ENCODE data around the gene CXorf58.
A peak's percentile ranks its signal among the peaks of the same experiment; 100 is the strongest.
"Not testable (repeated sequence)": the region's sequence is repeated elsewhere in the genome, so short reads cannot be mapped to it uniquely, and the experiment has no call there.

Gene CXorf58, protein sequence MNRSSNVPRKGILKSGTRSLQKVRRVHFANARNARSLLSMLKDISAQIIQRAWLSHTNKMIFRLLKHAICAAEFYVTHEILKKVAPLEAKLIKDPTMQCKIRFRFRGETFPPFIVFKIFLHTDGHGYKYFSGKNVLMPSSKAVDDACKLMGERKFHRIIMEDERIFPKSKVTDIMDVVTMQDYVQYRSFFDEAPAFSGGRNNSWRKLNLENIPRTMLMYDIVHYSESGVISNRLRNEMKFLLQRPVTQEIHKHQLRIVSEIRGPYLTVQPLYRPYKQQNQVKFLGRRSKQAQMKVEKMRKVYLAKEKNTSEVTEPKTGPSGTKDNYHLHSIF

DNA sequence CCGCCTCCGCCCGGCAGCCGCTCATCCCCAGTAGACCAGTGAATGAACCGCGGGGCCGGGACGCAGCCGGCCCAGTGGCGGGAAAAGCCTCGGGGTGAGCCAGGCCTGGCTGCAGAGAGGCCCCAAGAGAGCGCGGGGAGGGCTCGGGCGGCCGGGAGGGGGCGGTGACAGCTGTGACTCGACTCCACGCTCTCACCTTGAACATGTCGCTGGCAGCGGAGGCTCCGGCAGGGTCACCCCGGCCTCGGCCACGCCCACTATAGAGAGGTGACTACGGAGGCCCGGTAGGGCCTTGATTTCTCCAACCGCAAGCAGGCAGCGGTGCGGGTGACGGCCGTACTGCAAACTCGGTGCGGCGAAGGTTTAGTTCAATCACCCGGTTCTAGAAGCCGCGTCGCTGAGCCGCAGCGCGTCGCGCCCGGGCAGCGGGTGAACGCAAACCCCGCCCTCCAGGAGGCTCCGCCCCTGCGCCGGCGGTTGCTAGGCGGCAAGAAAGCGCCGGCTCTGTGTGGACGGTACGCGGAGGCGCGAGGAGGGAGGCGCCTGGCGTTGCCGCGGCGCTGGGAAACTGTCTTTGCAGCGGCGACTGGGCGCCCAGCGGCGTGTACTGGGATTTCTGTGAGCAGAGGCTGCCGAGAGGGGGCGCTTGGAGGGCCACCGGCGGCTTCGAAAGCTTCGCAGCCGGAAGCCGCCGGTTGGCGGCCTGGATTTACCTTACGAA is at the start of gene CXorf58, which contains the start of gene APOO:
CXorf58 (plus strand) TSS at position 509 of the 721 bp plus-strand sequence. CDS start 2,297 bp downstream, outside the sequence.
APOO (minus strand) TSS at position 441 of the 721 bp plus-strand sequence; CDS start at position 205, 236 bp downstream.
- peak; percentile 78 for DNase-seq (ENCODE audit: low spot score)

DNA sequence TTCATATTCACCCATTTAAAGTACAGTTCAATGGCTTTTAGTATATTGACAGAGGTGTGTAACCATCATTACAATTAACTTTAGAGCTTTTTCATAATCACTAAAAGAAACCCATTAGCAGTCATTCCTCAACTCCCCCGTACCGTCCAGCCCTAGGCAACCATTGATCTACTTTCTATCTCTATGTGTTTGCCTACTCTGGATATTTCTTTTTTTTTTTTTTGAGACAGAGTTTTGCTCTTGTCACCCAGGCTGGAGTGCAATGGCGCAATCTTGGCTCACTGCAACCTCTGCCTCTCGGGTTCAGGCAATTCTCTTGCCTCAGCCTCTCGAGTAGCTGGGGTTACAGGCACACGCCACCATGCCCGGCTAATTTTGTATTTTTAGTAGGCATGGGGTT is 48.6 kb upstream of the CXorf58 start:
- not testable (repeated sequence) for DNase-seq (ENCODE audit: low spot score)

DNA sequence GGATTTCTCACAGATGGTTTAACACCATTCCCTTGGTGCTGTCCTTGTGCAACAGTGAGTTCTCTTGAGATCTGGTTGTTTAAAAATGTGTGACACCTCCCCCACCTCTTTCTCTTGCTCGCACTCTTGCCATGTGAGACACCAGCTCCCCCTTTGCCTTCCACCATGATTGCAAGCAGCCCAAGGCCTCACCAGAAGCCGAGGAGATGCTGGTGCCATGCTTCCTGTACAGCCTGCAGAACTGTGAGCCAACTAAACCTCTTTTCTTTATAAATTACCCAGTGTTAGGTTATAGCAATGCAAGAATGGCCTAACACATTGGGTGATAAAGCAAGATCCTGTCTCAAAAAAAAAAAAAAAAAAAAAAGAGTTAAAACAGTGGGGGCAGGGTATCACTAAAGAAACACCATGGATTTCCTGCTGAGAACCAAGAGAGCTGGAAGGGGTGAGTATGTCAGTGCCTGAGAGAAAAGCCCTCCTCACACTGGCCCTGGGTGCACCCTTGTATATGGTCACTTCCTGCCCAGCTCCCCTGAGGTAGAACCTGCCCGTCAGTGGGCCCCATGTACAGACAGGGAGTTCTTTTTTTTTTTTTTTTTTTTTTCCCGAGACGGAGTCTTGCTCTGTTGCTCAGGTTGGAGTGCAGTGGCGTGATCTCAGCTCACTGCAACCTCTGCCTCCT is 46.5 kb upstream of the CXorf58 start:
- DNase-seq (ENCODE audit: low spot score) = no peak

DNA sequence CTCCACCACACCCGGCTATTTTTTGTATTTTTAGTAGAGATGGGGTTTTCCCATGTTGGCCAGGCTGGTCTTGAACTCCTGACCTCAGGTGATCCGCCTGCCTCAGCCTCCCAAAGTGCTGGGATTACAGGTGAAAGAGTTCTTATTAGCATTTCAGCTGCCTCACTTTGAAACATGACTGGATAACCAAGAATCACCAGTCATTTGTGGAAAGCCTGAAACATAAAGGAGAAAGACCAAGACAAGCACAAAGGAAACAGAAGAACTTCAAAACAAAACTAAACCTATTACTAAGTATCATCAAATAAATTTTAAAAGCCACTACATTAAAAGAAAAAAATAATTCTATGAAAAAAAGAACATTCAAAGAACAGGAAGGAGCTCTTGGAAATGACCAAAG is 45.9 kb upstream of the CXorf58 start:
- not testable (repeated sequence) for DNase-seq (ENCODE audit: low spot score)

DNA sequence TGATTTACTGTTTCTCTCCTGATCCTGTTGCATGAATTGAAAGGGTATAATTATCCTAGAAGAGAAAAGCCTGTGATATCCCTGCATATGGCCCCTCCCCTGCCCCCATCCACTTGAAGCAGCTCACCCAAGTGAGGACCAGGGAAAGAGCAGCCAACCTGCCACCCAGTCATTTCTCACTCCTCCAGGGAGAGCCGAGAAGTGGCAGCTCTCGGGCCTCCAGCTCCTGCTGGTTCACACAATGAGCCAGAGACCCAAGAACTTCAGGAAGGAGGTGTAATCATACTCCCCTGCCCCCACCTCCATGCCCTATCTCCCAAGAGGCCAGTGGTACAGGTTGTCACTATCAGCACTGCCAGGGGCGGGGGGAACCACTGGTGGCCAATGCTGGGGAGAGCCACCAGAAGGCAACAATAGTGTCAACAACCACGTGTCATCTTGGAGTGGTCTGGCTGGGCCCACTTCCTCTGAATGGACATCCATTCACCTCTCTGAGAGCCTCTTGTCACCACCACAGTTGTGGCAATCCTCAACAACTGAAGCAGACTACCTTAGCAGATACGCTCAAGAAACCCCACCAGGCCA is 43.0 kb upstream of the CXorf58 start:
- no peak for DNase-seq (ENCODE audit: low spot score)

DNA sequence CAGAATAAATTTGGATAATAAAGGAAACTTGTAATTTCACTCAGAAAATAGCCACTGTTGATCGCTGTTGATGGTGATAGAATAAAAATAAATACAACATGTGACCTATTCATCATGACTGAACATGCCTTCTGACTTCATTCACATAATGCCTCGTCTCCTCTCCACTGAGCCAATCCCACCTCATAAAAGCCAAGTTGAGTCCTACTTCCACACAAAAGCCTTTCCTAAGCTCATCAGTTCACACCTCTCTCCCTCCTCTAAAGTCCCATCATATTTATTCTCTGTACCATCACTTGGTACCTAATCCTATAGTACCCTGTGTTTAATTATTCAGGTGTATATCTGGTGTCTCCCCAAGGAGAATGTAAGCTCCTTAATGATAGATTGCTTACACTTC is 37.8 kb upstream of the CXorf58 start:
- DNase-seq (ENCODE audit: low spot score) = no peak

DNA sequence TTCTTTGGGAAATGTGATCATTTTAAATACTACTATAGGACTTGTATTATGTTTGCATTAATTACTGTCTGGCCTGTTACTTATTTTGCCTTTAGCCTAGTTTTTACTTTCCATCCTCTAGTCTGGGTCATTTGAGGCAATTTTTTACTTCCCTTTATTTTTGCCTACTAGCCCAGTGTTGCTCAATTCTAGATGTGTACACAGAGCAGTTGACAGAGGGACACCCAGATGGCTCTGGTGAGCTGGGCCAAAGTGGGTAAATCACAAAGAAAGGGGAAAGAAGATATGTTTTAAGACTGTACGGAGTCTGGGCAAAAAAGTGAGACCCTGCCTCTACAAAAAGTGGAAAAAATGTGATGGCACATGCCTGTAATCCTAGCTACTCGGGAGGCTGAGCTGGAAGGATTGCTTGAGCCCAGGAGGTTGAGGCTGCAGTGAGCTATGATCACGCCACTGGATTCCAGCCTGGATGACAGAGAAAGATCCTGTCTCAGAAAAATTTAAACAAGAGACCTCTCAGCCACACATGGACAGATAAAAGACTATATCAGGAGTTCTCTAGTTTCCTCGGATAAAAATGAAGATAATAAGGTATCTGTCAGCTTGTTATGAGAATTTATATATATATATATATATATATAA is 35.8 kb upstream of the CXorf58 start:
- DNase-seq (ENCODE audit: low spot score) = no peak

DNA sequence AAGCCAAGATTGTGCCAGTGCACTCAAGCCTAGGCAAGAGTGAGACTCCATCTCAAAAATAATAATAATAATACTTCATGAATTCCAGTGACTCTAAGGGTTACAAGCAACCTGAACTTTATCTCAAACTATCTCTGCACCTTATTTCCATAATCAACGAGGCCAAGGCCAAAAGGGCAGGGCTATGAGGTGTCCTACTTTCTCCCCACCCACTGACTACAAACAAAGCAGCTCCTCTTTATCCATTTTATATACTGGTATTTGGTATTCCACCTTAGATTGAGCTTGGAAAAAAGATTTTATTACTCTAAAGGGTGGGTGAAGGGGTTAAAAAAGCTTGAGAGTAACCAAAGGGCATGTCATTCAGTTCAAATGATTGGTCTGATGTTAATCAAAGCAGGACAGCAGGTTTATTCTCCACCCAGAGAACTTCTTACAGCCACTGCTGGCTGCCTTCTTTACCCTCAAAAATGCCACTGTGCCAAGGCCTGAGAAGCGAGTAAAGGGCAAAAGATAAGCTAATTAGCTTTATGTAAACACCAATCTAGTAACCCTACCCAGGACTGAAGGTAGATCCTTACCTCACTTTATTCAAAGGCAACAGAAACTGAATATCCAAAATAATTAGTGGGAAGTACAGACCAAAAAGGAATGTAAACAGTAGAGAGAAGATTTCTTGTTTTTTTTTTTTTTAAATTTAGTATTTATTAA is 28.3 kb upstream of the CXorf58 start:
- no peak for DNase-seq (ENCODE audit: low spot score)

DNA sequence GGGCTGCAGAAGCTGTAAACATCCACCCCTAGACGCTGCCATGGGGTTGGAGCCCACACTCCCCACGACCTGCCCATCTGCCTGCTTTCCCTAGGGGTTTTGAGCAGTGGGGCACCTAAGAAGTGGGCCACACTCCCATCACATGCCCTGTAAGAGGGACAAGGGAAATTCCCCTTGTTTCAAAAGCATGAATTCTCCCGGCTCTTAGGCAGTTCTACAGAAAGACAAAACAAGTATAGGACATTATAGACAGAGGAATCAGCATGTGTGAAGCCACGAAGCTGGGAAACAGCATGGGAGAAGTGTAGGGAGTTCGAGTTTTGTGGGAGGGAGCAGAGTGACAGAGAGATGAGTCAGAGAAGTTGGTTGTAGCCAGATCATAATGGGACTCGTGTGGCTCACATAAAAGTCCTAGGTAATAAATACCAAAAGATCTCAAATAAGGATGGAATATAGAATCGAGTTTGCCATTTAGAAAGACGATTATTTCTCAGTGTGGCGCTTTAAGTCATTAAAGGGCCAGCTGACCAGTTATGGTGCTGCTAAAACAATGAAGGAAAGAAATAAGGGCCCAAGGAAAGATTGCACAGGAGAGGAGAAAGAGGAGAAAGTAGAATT is 24.0 kb upstream of the CXorf58 start:
- DNase-seq (ENCODE audit: low spot score) = peak; percentile 90

DNA sequence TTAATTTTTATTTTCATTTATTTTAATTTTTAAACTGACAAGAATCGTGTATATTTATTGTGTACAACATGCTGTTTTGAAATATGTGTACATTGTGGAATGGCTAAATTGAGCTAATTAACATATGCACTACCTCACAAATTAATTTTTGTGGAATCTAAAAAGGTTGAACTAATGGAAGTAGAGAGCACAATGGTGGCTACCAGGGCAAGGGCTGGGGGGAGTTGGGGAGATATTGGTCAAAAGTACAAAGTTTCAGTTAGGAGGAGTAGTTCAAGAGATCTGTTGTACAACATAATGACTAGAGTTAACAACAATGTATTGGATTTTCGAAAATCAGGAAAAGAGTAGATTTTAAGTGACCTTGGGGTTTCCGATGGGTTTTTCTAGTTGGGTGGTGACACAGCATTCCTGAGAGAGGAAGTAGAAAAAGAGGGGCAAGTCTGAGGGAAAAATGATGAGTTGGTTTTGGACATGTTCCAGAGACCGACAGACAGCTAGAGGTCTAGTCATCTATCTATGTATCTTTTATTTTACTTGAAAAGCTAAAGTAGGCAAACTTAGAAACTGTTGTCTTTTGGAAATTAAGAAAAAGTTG is 23.3 kb upstream of the CXorf58 start:
- DNase-seq (ENCODE audit: low spot score) = no peak

DNA sequence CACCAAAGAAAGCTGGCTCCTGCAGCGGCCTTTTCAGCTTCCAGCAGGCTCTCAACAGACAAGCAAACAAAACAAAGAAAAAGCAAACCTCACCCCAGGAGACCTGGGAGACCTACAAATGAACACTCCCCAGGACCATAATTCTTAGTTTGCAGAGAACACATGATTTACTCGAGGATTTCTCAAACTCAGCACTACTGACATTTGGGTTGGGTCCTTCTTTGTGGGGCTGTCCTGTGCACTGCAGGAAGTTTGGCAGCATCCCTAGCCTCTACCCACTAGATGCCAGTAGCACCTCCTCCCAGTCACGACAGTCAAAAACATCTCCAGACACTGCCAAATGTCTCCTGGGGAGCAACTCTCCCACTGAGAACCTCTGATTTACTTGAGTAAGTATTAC is 22.0 kb upstream of the CXorf58 start:
- no peak for DNase-seq (ENCODE audit: low spot score)

DNA sequence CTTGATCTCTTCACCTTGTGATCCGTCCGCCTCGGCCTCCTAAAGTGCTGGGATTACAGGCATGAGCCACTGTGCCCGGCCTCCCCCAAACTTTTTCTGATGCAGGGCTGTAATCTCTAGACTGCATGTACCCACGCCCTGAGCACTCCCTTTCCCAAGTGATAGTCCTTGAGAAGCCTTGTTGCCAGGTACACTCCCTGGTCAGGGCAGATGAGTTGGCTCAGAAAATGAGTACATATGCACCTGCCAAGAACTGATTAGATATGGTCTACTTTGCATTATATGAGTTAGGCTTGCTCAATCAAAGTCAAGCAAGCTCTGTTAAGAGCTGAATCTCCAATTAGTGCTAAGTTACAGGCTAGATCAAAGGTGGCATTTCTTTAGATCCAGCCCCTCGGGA is 20.4 kb upstream of the CXorf58 start:
- DNase-seq (ENCODE audit: low spot score) = no peak

DNA sequence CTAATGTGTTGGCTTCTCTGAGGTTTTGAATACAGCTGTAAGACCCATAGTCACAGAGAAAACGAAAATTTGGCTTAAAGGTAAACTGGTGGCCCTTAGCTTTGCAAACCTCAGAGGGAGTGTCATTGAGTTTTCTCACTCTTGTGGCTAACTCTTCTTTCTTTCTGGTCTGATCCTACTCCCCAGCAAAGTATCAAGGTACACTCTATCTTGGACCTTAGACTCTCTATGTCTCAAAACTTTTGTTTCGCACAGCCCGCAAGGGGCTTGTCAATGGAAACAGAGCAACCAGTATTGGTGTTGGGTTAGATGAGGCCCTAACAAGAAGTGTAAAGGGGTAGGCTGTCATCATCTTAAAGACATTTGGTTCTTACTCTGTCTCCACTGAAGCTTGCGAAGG is 19.9 kb upstream of the CXorf58 start:
- no peak for DNase-seq (ENCODE audit: low spot score)

DNA sequence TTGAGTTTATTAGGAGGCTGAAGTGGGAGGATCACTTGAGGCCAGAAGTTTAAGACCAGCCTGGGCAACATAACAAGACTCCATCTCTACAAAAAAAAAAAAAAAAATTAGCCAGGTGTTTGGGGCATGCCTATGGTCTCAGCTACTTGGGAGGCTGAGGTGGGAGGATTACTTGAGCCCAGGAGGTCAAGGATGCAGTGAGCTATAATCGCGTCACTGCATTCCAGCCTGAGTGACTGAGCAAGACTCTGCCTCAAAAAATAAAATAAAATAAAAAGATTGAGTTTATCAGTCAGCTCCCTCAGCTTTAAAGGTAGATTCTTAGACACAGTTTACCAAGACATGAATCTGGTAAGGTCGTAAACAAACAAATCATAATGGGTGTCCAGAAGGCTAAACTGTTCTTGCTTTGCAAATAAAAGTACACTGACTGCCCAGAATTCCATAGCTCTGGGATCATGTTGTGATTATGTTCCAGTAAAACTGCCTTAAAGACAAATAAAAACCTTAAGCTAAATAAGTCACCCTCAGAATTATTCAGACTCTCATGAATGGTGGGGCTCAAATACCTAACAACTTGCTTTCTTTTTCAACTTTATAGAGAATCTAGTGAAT is 18.8 kb upstream of the CXorf58 start:
- no peak for DNase-seq (ENCODE audit: low spot score)

DNA sequence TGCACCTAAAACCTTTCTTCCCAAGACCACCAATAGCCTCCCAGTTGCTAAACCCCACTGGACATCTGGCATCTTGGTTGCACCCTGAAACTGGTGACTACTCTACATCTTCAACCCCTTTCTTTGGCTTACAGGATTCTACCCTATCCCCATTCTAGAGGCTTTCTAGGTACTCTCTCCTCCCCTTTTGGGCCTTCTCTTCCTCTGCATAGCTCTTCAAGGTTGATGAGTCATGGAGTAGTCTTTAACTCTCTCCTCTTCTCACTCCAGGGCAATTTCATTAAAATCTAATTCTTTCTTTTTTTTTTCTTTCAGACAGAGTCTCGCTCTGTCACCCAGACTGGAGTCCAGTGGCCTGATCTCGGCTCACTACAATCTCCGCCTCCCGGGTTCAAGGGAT is 16.9 kb upstream of the CXorf58 start:
- no peak for DNase-seq (ENCODE audit: low spot score)

DNA sequence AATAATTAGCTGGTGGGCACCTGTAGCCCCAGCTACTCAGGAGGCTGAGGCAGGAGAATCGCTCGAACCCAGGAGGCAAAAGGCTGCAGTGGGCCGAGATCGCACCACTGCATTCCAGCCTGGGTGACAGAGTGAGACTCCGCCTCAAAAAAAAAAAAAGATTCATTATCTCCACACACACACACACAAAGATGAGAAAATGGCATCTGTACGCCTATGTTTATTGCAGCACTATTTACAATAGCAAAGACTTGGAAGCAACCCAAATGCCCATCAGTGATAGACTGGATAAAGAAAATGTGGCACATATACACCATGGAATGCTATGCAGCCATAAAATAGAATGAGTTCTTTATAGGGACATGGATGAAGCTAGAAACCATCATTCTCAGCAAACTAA is 12.8 kb upstream of the CXorf58 start:
- not testable (repeated sequence) for DNase-seq (ENCODE audit: low spot score)

DNA sequence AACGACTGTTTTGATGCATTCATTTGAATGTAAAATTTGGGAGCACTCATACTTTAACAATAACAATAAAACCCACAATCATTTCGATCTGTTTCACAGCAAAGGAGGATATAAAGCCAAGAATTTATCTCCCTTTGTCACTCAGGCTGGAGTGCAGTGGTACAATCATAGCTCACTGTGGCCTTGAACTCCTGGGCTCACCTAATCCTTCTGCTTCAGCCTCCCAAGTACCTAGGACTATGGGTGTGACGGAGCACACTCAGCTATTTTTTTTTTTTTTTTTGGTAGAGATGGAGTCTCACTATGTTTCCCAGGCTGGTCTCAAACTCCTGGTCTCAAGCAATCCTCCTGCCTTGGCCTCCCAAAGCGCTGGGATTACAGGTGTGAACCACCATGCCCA is 11.3 kb upstream of the CXorf58 start:
- DNase-seq (ENCODE audit: low spot score) = not testable (repeated sequence)

DNA sequence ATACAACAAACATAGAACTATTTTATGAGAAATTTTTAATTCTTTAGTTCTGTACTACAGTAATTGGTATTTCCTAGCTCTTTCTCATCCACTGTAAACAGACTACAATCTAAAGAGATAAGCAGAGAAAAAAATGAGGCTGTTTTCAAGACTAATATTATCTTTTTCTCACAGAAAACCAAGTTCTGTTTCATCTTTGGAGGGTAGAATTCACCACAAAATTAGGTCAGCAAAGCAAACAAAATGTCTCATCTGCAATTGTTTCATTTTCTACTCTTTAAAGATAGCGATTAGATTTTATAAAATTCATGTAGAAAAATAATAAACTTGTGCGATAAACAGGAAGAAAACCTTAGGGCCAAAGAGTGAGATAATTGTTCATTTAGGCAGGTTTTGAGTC is 10.8 kb upstream of the CXorf58 start:
- no peak for DNase-seq (ENCODE audit: low spot score)

DNA sequence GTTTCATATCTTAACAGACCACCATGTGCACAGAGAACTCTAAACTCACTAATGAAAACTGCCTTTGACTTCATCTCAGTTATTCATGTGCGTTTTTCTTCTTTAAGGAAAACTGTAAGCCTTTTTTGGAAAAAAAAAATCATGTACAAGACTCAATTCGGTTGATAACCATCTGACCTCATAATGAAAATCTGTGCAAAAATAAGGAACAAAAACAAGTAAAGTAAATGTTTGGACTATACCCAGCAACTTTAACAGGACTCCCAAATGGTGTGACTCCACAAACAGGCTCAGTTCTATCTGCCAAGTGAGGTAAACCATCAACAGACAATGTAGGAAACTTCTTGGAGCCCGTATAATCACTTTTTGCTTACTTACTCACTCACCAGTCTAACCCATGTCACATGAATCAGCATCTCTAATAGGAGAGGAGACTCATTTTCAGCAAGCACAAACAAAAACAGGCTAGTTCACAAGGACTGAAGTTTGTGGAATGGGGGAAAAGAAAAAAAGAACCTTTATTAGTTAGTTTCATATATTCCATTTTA is 9.3 kb upstream of the CXorf58 start:
- DNase-seq (ENCODE audit: low spot score) = no peak

Measured in COLO829 (cell line).